DND-41 (cell line): ENCODE measurements around the gene SIRT6.

Source experiments
- CTCF ChIP-seq: IDR thresholded peaks from 2 replicates; pipeline ENCODE4 v1.5.1; 2012; ENCODE audit warnings: borderline replicate concordance, low read length, moderate library complexity, mild to moderate bottlenecking; ENCODE audit not compliant: poor library complexity, severe bottlenecking; ENCODE audit errors: extremely low read depth
- EZH2 ChIP-seq: IDR thresholded peaks from 3 replicates; pipeline ENCODE4 v1.6.1; 2012; ENCODE audit warnings: borderline replicate concordance, low read depth, mild to moderate bottlenecking, moderate library complexity, low read length, inconsistent platforms; ENCODE audit not compliant: severe bottlenecking

- TF ChIP-seq CTCF = no peak
- no peak for TF ChIP-seq EZH2
These were observed 8.0 kb downstream of the SIRT6 start for GRCh38 chr19:4174213-4174894.
